ENCODE data around the gene PKD2L1.

Gene PKD2L1

GRCh38 chr10:100355086-100355485 lies 25.1 kb upstream of the PKD2L1 start:
- no peak for DNase-seq

GRCh38 chr10:100353770-100354485 lies 23.9 kb upstream of the PKD2L1 start:
- DNase-seq, result no peak

- no peak for DNase-seq
These were observed 21.0 kb upstream of the PKD2L1 start for GRCh38 chr10:100350914-100351485.

GRCh38 chr10:100349672-100350071 lies 19.6 kb upstream of the PKD2L1 start:
- DNase-seq, result no peak

- no peak for DNase-seq
These were observed 19.1 kb upstream of the PKD2L1 start for GRCh38 chr10:100349087-100349486.

GRCh38 chr10:100348389-100348927 lies 18.4 kb upstream of the PKD2L1 start:
- DNase-seq, result no peak

GRCh38 chr10:100347568-100348195 lies 17.7 kb upstream of the PKD2L1 start:
- DNase-seq, result no peak

- DNase-seq, result peak; percentile 75
These were observed 16.9 kb upstream of the PKD2L1 start, which contains the start of gene SCD for GRCh38 chr10:100346765-100347567. SCD (plus strand) TSS chr10:100347233; CDS start chr10:100347505, 272 bp downstream.

GRCh38 chr10:100346351-100346764 lies 16.3 kb upstream of the PKD2L1 start:
- DNase-seq, result no peak

- no peak for DNase-seq
These were observed 15.7 kb upstream of the PKD2L1 start for GRCh38 chr10:100345570-100346330.

- no peak for DNase-seq
These were observed 14.3 kb upstream of the PKD2L1 start for GRCh38 chr10:100344241-100344788.

- DNase-seq, result no peak
These were observed 12.6 kb upstream of the PKD2L1 start for GRCh38 chr10:100342627-100342972.

GRCh38 chr10:100341953-100342626 lies 12.1 kb upstream of the PKD2L1 start:
- no peak for DNase-seq

GRCh38 chr10:100340948-100341847 lies 11.2 kb upstream of the PKD2L1 start:
- DNase-seq, result no peak

- no peak for DNase-seq
These were observed 9.2 kb upstream of the PKD2L1 start for GRCh38 chr10:100339236-100339635.

GRCh38 chr10:100338434-100339036 lies 8.5 kb upstream of the PKD2L1 start:
- DNase-seq, result no peak

GRCh38 chr10:100334762-100335161 lies 4.7 kb upstream of the PKD2L1 start:
- no peak for DNase-seq

- DNase-seq, result no peak
These were observed 3.8 kb upstream of the PKD2L1 start for GRCh38 chr10:100333661-100334440.

- DNase-seq, result no peak
These were observed 3.1 kb upstream of the PKD2L1 start for GRCh38 chr10:100333106-100333505.
